ENCODE data around the gene RSPH1. TPM values are rescaled to one million over a fixed set of nuclear protein-coding genes. Genes with fewer than 3 reads are reported as not detected.

Gene RSPH1
- total RNA-seq, 1 experiment from 2014 or later: 0.31 TPM

DNA sequence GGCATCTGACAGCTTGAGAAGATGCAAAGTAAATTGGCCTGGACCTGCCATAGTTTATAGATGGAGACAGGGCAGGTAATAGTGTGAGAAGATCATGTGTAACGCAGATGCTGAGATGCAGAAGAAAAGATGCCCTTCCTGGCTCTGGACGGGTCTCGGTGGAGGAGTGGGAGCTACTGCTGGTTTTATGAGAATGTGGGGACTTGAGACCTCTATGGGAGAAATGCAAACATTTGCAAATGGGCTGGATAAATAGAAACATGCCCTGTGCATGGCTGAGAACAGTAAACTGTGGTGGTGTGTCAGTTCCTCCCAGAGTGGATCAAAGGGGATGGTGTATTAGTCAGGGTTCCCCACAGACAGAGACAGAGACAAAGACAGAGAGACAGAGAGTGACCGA is 70.4 kb downstream of the RSPH1 start:
- DNase-seq: no peak
- Histone ChIP-seq H3K27ac (ENCODE audit: insufficient read length, low read depth, low read length) (no peak overlapping the region), H3K79me1 (ENCODE audit: insufficient read depth, low read depth, low read length, poor library complexity, severe bottlenecking) (no peaks in the 10 kb centered on the region), H3K23me2 (ENCODE audit: insufficient read length, low read depth, low read length, poor library complexity, severe bottlenecking) (no peaks in the 10 kb centered on the region), H3K9ac (ENCODE audit: extremely low read depth, insufficient read length, low read length) (no peak overlapping the region), H3K27me3 (ENCODE audit: insufficient read depth, low read length) (no peaks in the 10 kb centered on the region), H4K5ac (ENCODE audit: insufficient read length, low read depth, low read length) (no peak overlapping the region), H4K91ac (ENCODE audit: insufficient read length, low read depth, low read length) (no peak overlapping the region), H3T11ph (ENCODE audit: low read length) (no peak overlapping the region), H2AK5ac (ENCODE audit: insufficient read length, low read length) (no peak overlapping the region), H3K79me2 (ENCODE audit: insufficient read depth, low read length) (no peaks in the 10 kb centered on the region), H3K9me3 (ENCODE audit: control insufficient read depth, low read depth, low read length) (no peaks in the 10 kb centered on the region), H2BK120ac (ENCODE audit: low read depth, low read length, poor library complexity, severe bottlenecking) (no peak overlapping the region), H3K56ac (ENCODE audit: insufficient read length, low read depth, low read length) (no peak overlapping the region), H2BK12ac (ENCODE audit: insufficient read length, low read depth, low read length) (no peak overlapping the region), H2BK20ac (ENCODE audit: low read depth, low read length, poor library complexity, severe bottlenecking) (no peak overlapping the region), H4K8ac (replicated peaks; ENCODE audit: insufficient read length, low read depth, low read length) (no peak overlapping the region), H2AFZ (ENCODE audit: low read length) (no peak overlapping the region), H3K4ac (ENCODE audit: low read depth, low read length) (no peak overlapping the region), H3K18ac (ENCODE audit: insufficient read length, low read depth, low read length) (no peak overlapping the region), H3K4me2 (ENCODE audit: insufficient read depth, insufficient read length, low read length) (no peak overlapping the region), H4K20me1 (ENCODE audit: control insufficient read depth, insufficient read depth, insufficient read length) (no peaks in the 10 kb centered on the region), H3K14ac (ENCODE audit: insufficient read depth, low read length) (no peak overlapping the region), H3K23ac (ENCODE audit: insufficient read length, low read depth, low read length) (no peak overlapping the region), H2BK15ac (ENCODE audit: low read depth, low read length) (no peak overlapping the region), H3K4me1 (ENCODE audit: insufficient read depth, low read length) (no peaks in the 10 kb centered on the region), H2BK5ac (ENCODE audit: insufficient read length, low read length) (no peak overlapping the region)
- Mint-ChIP-seq H3K4me3 (no peak overlapping the region), H3K9me3 (no peaks in the 10 kb centered on the region; a peak in 1 of 5 replicates), H3K4me1 (no peaks in the 10 kb centered on the region), H3K36me3 (ENCODE audit: insufficient read depth in 1 of 3, low read depth in 3 of 3) (no peaks in the 10 kb centered on the region), H3K27ac (no peak overlapping the region), H3K27me3 (ENCODE audit: low read depth) (peaks cover 45% of the 10 kb centered on the region)
- TF ChIP-seq, protein P1, sequence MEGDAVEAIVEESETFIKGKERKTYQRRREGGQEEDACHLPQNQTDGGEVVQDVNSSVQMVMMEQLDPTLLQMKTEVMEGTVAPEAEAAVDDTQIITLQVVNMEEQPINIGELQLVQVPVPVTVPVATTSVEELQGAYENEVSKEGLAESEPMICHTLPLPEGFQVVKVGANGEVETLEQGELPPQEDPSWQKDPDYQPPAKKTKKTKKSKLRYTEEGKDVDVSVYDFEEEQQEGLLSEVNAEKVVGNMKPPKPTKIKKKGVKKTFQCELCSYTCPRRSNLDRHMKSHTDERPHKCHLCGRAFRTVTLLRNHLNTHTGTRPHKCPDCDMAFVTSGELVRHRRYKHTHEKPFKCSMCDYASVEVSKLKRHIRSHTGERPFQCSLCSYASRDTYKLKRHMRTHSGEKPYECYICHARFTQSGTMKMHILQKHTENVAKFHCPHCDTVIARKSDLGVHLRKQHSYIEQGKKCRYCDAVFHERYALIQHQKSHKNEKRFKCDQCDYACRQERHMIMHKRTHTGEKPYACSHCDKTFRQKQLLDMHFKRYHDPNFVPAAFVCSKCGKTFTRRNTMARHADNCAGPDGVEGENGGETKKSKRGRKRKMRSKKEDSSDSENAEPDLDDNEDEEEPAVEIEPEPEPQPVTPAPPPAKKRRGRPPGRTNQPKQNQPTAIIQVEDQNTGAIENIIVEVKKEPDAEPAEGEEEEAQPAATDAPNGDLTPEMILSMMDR (conservative IDR thresholded peaks at IDR 0.05): no peak
- no CpG with 5 or more reads among the region's 4 CpGs for WGBS (ENCODE audit: extremely low coverage, insufficient read length, low lambda C conversion rate)

Data from H9 (cell line).